H9 (cell line): ENCODE measurements around the gene PSMC1. TPM values are rescaled to one million over a fixed set of nuclear protein-coding genes. Genes with fewer than 3 reads are reported as not detected.
"Not testable (repeated sequence)": the region's sequence is repeated elsewhere in the genome, so short reads cannot be mapped to it uniquely, and the experiment has no call there.

Source experiments
- DNase-seq: peaks from one replicate; pipeline ENCODE4 v3.0.0-alpha.2; 2017
- H2AFZ ChIP-seq: one replicate; pipeline ENCODE4 v1.6.1; 2013; ENCODE audit warnings: mild to moderate bottlenecking, low read length, control low read depth, moderate library complexity
- H2AK5ac ChIP-seq: 2 replicates; pipeline ENCODE4 v1.6.1; 2013; ENCODE audit warnings: low read length, control low read depth, mixed read lengths; ENCODE audit not compliant: insufficient read length
- H2BK120ac ChIP-seq: one replicate; pipeline ENCODE4 v1.6.1; 2013; ENCODE audit warnings: low read depth, mild to moderate bottlenecking, low read length, control low read depth, inconsistent platforms; ENCODE audit not compliant: poor library complexity, severe bottlenecking
- H2BK12ac ChIP-seq: 2 replicates; pipeline ENCODE4 v1.6.1; 2013; ENCODE audit warnings: low read length, control low read depth, mixed read lengths, low read depth; ENCODE audit not compliant: insufficient read length
- H2BK15ac ChIP-seq: 2 replicates; pipeline ENCODE4 v1.6.1; 2013; ENCODE audit warnings: low read depth, low read length, control low read depth
- H2BK20ac ChIP-seq: one replicate; pipeline ENCODE4 v1.6.1; 2013; ENCODE audit warnings: low read depth, mild to moderate bottlenecking, low read length, control low read depth, inconsistent platforms; ENCODE audit not compliant: poor library complexity, severe bottlenecking
- H2BK5ac ChIP-seq: 2 replicates; pipeline ENCODE4 v1.6.1; 2013; ENCODE audit warnings: low read length, control low read depth, mixed read lengths; ENCODE audit not compliant: insufficient read length
- H3K14ac ChIP-seq: 2 replicates; pipeline ENCODE4 v1.6.1; 2013; ENCODE audit warnings: low read length, control low read depth; ENCODE audit not compliant: insufficient read depth
- H3K18ac ChIP-seq: 2 replicates; pipeline ENCODE4 v1.6.1; 2013; ENCODE audit warnings: low read depth, mild to moderate bottlenecking, mixed read lengths, low read length, control low read depth; ENCODE audit not compliant: insufficient read length
- H3K23ac ChIP-seq: 2 replicates; pipeline ENCODE4 v1.6.1; 2013; ENCODE audit warnings: low read length, control low read depth, mixed read lengths, low read depth; ENCODE audit not compliant: insufficient read length
- H3K23me2 ChIP-seq: 2 replicates; pipeline ENCODE4 v1.6.1; 2013; ENCODE audit warnings: low read depth, mild to moderate bottlenecking, mixed read lengths, low read length, control low read depth; ENCODE audit not compliant: insufficient read length, poor library complexity, severe bottlenecking
- H3K27ac ChIP-seq: 2 replicates; pipeline ENCODE4 v1.5.1; 2013; ENCODE audit warnings: low read length, control low read depth, mixed read lengths, low read depth; ENCODE audit not compliant: insufficient read length
- H3K27me3 ChIP-seq: 2 replicates; pipeline ENCODE4 v1.6.1; 2013; ENCODE audit warnings: low read length, control low read depth, inconsistent platforms; ENCODE audit not compliant: insufficient read depth
- H3K4ac ChIP-seq: 2 replicates; pipeline ENCODE4 v1.6.1; 2013; ENCODE audit warnings: low read depth, mild to moderate bottlenecking, control low read depth, inconsistent platforms, low read length, moderate library complexity
- H3K4me1 ChIP-seq: 2 replicates; pipeline ENCODE4 v1.6.1; 2013; ENCODE audit warnings: low read length, control low read depth, inconsistent platforms; ENCODE audit not compliant: insufficient read depth
- H3K4me2 ChIP-seq: 2 replicates; pipeline ENCODE4 v1.6.1; 2013; ENCODE audit warnings: low read length, control low read depth, mixed read lengths; ENCODE audit not compliant: insufficient read length, insufficient read depth
- H3K56ac ChIP-seq: 2 replicates; pipeline ENCODE4 v1.6.1; 2013; ENCODE audit warnings: low read depth, mild to moderate bottlenecking, mixed read lengths, low read length, control low read depth; ENCODE audit not compliant: insufficient read length
- H3K79me1 ChIP-seq: 2 replicates; pipeline ENCODE4 v1.6.1; 2013; ENCODE audit warnings: low read depth, mild to moderate bottlenecking, moderate library complexity, low read length, control low read depth, inconsistent platforms; ENCODE audit not compliant: insufficient read depth, poor library complexity, severe bottlenecking
- H3K79me2 ChIP-seq: 2 replicates; pipeline ENCODE4 v1.6.1; 2013; ENCODE audit warnings: low read length, control low read depth, inconsistent platforms; ENCODE audit not compliant: insufficient read depth
- H3K9ac ChIP-seq: 2 replicates; pipeline ENCODE4 v1.6.1; 2013; ENCODE audit warnings: low read length, control low read depth, mixed read lengths; ENCODE audit not compliant: insufficient read length; ENCODE audit errors: extremely low read depth
- H3K9me3 ChIP-seq: one replicate; pipeline ENCODE4 v1.6.1; 2013; ENCODE audit warnings: low read depth, low read length, inconsistent platforms; ENCODE audit not compliant: control insufficient read depth
- H3T11ph ChIP-seq: one replicate; pipeline ENCODE4 v1.6.1; 2013; ENCODE audit warnings: mild to moderate bottlenecking, low read length, control low read depth, inconsistent platforms
- H4K20me1 ChIP-seq: one replicate; pipeline ENCODE4 v1.6.1; 2013; ENCODE audit not compliant: control insufficient read depth, insufficient read length, insufficient read depth
- H4K5ac ChIP-seq: 2 replicates; pipeline ENCODE4 v1.6.1; 2013; ENCODE audit warnings: low read depth, mild to moderate bottlenecking, mixed read lengths, low read length, control low read depth; ENCODE audit not compliant: insufficient read length
- H4K8ac ChIP-seq: replicated peaks from 2 replicates; pipeline ENCODE4 v1.6.1; 2013; ENCODE audit warnings: low read length, control low read depth, mixed read lengths, low read depth; ENCODE audit not compliant: insufficient read length
- H4K91ac ChIP-seq: 2 replicates; pipeline ENCODE4 v1.6.1; 2013; ENCODE audit warnings: low read depth, mild to moderate bottlenecking, moderate library complexity, mixed read lengths, low read length, control low read depth; ENCODE audit not compliant: insufficient read length
- H3K27ac Mint-ChIP-seq, 3 experiments: 2 replicates in 2 of 3; 3 replicates in 1 of 3; pipeline ENCODE4 v1.8.0; 2020 to 2021; ENCODE audit warnings: mixed read lengths in 3 of 3, mild to moderate bottlenecking in 1 of 3, moderate library complexity in 1 of 3
- H3K27me3 Mint-ChIP-seq: 2 replicates; pipeline ENCODE4 v1.8.0; 2021; ENCODE audit warnings: low read depth, mild to moderate bottlenecking, moderate library complexity, mixed read lengths
- H3K36me3 Mint-ChIP-seq, 3 experiments: 2 replicates in 2 of 3; 3 replicates in 1 of 3; pipeline ENCODE4 v1.8.0; 2020 to 2021; ENCODE audit warnings: low read depth in 3 of 3, mixed read lengths in 3 of 3; ENCODE audit not compliant: insufficient read depth in 1 of 3
- H3K4me1 Mint-ChIP-seq, 2 experiments: 2 replicates each; pipeline ENCODE4 v1.8.0; 2020; ENCODE audit warnings: mixed read lengths in 2 of 2
- H3K4me3 Mint-ChIP-seq, 2 experiments: 2 replicates in 1 of 2; 3 replicates in 1 of 2; pipeline ENCODE4 v1.8.0; 2020 to 2021; ENCODE audit warnings: mild to moderate bottlenecking in 2 of 2, mixed read lengths in 2 of 2, moderate library complexity in 1 of 2
- H3K9me3 Mint-ChIP-seq, 2 experiments: 2 replicates in 1 of 2; 3 replicates in 1 of 2; pipeline ENCODE4 v1.8.0; 2020; ENCODE audit warnings: mild to moderate bottlenecking in 2 of 2, mixed read lengths in 2 of 2, moderate library complexity in 1 of 2
- WGBS: extraction: QIAGEN DNeasy Blood & Tissue Kit; methylation state at CpG from one replicate; pipeline ENCODE4 v1.1.7; 2013; ENCODE audit warnings: missing lambda C conversion rate, low lambda C conversion rate, mixed read lengths; ENCODE audit not compliant: insufficient read length; ENCODE audit errors: extremely low coverage; 5-methylcytosine and 5-hydroxymethylcytosine counted together
- total RNA-seq: library from RNA; stranded (reverse); gene quantifications from 2 replicates; pipeline ENCODE4 v1.2.1, GENCODE V29; 2021
- TF ChIP-seq, protein P1 (sequence below): fragments of 200-600 bp; sonication (generic); conservative IDR thresholded peaks from 3 replicates; pipeline ENCODE4 v1.8.0; 2021; ENCODE audit warnings: antibody characterized with exemption, mild to moderate bottlenecking

Gene PSMC1
- total RNA-seq, 1 experiment from 2014 or later, result 113 TPM

DNA sequence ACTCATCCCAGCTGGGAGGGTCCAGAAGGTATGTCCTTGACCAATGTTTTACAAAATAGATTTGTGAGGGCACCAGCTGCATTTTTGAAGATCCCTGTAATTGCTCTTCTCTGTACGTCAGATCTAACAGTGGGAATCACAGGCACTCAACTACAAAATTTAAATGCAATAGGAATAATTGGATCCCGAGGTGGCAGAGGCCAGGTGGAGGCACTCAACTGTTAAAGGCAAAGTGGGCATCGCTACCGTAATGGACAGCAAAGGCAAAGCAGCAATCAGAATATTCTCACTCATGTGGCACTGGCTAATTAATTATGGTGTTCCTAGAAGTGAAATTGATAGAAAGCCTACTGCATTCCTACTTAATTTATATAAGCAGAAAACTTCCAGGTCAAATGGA, 27.9 kb upstream of the PSMC1 start:
- TF ChIP-seq, protein P1, sequence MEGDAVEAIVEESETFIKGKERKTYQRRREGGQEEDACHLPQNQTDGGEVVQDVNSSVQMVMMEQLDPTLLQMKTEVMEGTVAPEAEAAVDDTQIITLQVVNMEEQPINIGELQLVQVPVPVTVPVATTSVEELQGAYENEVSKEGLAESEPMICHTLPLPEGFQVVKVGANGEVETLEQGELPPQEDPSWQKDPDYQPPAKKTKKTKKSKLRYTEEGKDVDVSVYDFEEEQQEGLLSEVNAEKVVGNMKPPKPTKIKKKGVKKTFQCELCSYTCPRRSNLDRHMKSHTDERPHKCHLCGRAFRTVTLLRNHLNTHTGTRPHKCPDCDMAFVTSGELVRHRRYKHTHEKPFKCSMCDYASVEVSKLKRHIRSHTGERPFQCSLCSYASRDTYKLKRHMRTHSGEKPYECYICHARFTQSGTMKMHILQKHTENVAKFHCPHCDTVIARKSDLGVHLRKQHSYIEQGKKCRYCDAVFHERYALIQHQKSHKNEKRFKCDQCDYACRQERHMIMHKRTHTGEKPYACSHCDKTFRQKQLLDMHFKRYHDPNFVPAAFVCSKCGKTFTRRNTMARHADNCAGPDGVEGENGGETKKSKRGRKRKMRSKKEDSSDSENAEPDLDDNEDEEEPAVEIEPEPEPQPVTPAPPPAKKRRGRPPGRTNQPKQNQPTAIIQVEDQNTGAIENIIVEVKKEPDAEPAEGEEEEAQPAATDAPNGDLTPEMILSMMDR, result no peak
- no peak overlapping the region for H3K4ac ChIP-seq
- no peak overlapping the region for H2AFZ ChIP-seq
- WGBS, result no CpG with 5 or more reads among the region's 4 CpGs
- no peak overlapping the region for H4K5ac ChIP-seq
- H3K27me3 Mint-ChIP-seq, result peaks cover 15% of the 10 kb centered on the region
- H3K9me3 Mint-ChIP-seq, result peaks cover 0 to 6% of the 10 kb centered on the region in 2 experiments; a peak in 4 of 5 replicates
- H3K4me3 Mint-ChIP-seq, result no peak overlapping the region
- H3K4me1 Mint-ChIP-seq, result no peaks in the 10 kb centered on the region
- H3K27ac Mint-ChIP-seq, result no peak overlapping the region
- DNase-seq, result no peak
- H3K56ac ChIP-seq, result no peak overlapping the region
- no peak overlapping the region for H3K23ac ChIP-seq
- H3K79me1 ChIP-seq, result no peaks in the 10 kb centered on the region
- no peak overlapping the region for H3K14ac ChIP-seq
- H2BK5ac ChIP-seq, result no peak overlapping the region
- H2BK15ac ChIP-seq, result no peak overlapping the region
- H3K27me3 ChIP-seq, result no peaks in the 10 kb centered on the region
- H3K9ac ChIP-seq, result no peak overlapping the region
- H4K91ac ChIP-seq, result no peak overlapping the region
- no peak overlapping the region for H2BK12ac ChIP-seq
- no peaks in the 10 kb centered on the region for H3K23me2 ChIP-seq
- no peak overlapping the region for H4K8ac ChIP-seq
- no peak overlapping the region for H2BK120ac ChIP-seq
- no peaks in the 10 kb centered on the region for H3K9me3 ChIP-seq
- H3K18ac ChIP-seq, result no peak overlapping the region
- H4K20me1 ChIP-seq, result no peaks in the 10 kb centered on the region
- no peak overlapping the region for H3T11ph ChIP-seq
- no peak overlapping the region for H3K4me2 ChIP-seq
- H2AK5ac ChIP-seq, result no peak overlapping the region
- H3K4me1 ChIP-seq, result no peaks in the 10 kb centered on the region
- H2BK20ac ChIP-seq, result no peak overlapping the region
- no peaks in the 10 kb centered on the region for H3K36me3 Mint-ChIP-seq
- H3K79me2 ChIP-seq, result no peaks in the 10 kb centered on the region
- H3K27ac ChIP-seq, result no peak overlapping the region

DNA sequence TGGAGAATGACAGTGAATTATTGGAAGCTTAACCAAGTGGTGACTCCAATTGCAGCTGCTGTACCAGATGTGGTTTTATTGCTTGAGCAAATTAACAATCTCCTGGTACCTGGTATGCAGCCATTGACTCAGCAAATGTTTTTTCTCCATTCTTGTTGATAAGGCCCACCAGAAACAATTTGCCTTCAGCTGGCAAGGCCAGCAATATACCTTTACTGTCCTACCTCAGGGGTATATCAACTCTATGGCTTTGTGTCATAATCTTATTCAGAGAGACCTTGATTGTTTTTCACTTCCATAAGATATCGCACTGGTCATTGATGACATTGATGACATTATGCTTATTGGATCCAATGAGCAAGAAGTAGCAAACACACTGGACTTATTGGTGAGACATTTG, 26.4 kb upstream of the PSMC1 start:
- H4K20me1 ChIP-seq, H3K18ac ChIP-seq, H3K36me3 Mint-ChIP-seq, H3K79me1 ChIP-seq, H2AFZ ChIP-seq, H3K23ac ChIP-seq, H3K23me2 ChIP-seq, H3K4ac ChIP-seq, H2BK12ac ChIP-seq, H2AK5ac ChIP-seq, H4K5ac ChIP-seq, H2BK120ac ChIP-seq, H3K79me2 ChIP-seq, H3K27ac ChIP-seq, H3K14ac ChIP-seq, H2BK15ac ChIP-seq, H3K27me3 ChIP-seq, H4K8ac ChIP-seq, H3K4me2 ChIP-seq, H3K56ac ChIP-seq, H3K27ac Mint-ChIP-seq, H3T11ph ChIP-seq, H3K9ac ChIP-seq, H2BK5ac ChIP-seq, H3K4me1 ChIP-seq, H3K4me1 Mint-ChIP-seq, H3K9me3 Mint-ChIP-seq, H2BK20ac ChIP-seq, H3K9me3 ChIP-seq, H4K91ac ChIP-seq, DNase-seq, H3K4me3 Mint-ChIP-seq: not testable (repeated sequence)
- peaks cover 17% of the 10 kb centered on the region for H3K27me3 Mint-ChIP-seq
- WGBS, result no CpG with 5 or more reads among the region's 1 CpG
